A549 (cell line): ENCODE results near the gene CYP2A13. TPM values are rescaled to one million over a fixed set of nuclear protein-coding genes. Genes with fewer than 3 reads are reported as not detected.
A peak's percentile ranks its signal among the peaks of the same experiment; 100 is the strongest.
"Not testable (repeated sequence)": the region's sequence is repeated elsewhere in the genome, so short reads cannot be mapped to it uniquely, and the experiment has no call there.

Source experiments
- ATAC-seq, 2 experiments: fragments of 200-7000 bp in 1 of 2; fragments of >200 bp in 1 of 2; cut with Nextera tagmentation in 1 of 2; cut with Tn5 transposase in 1 of 2; 3 replicates each; pipeline versions ENCODE4 v1.8.0 to v1.9.1; 2018 to 2020; ENCODE audit warnings: mild to moderate bottlenecking in 1 of 2, moderate library complexity in 1 of 2
- CTCF ChIA-PET: fragments of 300-600 bp; sonication (Branson Sonifier 250); formaldehyde crosslinking; extraction: SDS; loops from one replicate; lab custom pipeline; 2021; ENCODE audit warnings: antibody characterized with exemption, inconsistent platforms; lab: Yijun Ruan, JAX
- POLR2A ChIA-PET: fragments of 350-600 bp; formaldehyde crosslinking; extraction: SDS; loops from one replicate; lab custom pipeline; 2021; ENCODE audit warnings: antibody characterized with exemption, inconsistent platforms; lab: Yijun Ruan, JAX
- DNase-seq, 2 experiments: peaks; one replicate each; pipeline versions ENCODE4 v3.0.0 to v3.0.0-alpha.2; 2011 to 2016; ENCODE audit warnings: low read depth in 1 of 2, low spot score in 1 of 2
- FAIRE-seq: peaks from 2 replicates; lab custom pipeline; 2011; peaks lifted over from hg19 to GRCh38; lab: Jason Lieb, UNC
- H3K27ac ChIP-seq, 2 experiments: fragments of >200 bp; sonication (Bioruptor Twin); formaldehyde crosslinking; 3 replicates each; pipeline ENCODE4 v1.5.1; 2016 to 2017
- H3K4me1 ChIP-seq: fragments of >200 bp; sonication (Bioruptor Twin); formaldehyde crosslinking; 3 replicates; pipeline ENCODE4 v1.6.1; 2016
- H3K4me2 ChIP-seq: fragments of >200 bp; sonication (Bioruptor Twin); formaldehyde crosslinking; 3 replicates; pipeline ENCODE4 v1.6.1; 2016
- H3K4me3 ChIP-seq: fragments of >200 bp; sonication (Bioruptor Twin); formaldehyde crosslinking; 3 replicates; pipeline ENCODE4 v1.5.1; 2016
- H3K9me3 ChIP-seq: fragments of >200 bp; sonication (Bioruptor Twin); formaldehyde crosslinking; 3 replicates; pipeline ENCODE4 v1.6.1; 2016
- CEBPB ChIP-seq, 2 experiments: fragments of >200 bp in 1 of 2; sonication (Bioruptor Twin) in 1 of 2; formaldehyde crosslinking in 1 of 2; IDR thresholded peaks; 2 replicates each; pipeline ENCODE4 v1.6.1; 2012 to 2016
- ESRRA ChIP-seq: fragments of 150-350 bp; IDR thresholded peaks from 2 replicates; pipeline ENCODE4 v1.6.1; 2014; ENCODE audit warnings: mild to moderate bottlenecking, low read length, borderline replicate concordance
- GATA3 ChIP-seq: IDR thresholded peaks from 2 replicates; pipeline ENCODE4 v1.6.1; 2012; ENCODE audit warnings: borderline replicate concordance
- HOXA7 ChIP-seq: fragments of 250-450 bp; sonication (Bioruptor Pico); IDR thresholded peaks from 2 replicates; pipeline ENCODE4 v1.5.0; 2020; ENCODE audit warnings: mild to moderate bottlenecking, moderate library complexity
- HOXB13 ChIP-seq: fragments of 250-450 bp; sonication (Bioruptor Pico); IDR thresholded peaks from 2 replicates; pipeline ENCODE4 v1.5.0; 2020; ENCODE audit warnings: low read depth, mild to moderate bottlenecking, moderate library complexity
- KDM1A ChIP-seq: fragments of 200-600 bp; sonication (generic); IDR thresholded peaks from 2 replicates; pipeline ENCODE4 v1.6.1; 2016; ENCODE audit warnings: low read depth, mild to moderate bottlenecking
- MAX ChIP-seq: IDR thresholded peaks from 2 replicates; pipeline ENCODE4 v1.6.1; 2012
- PHF8 ChIP-seq: fragments of 200-600 bp; sonication (generic); IDR thresholded peaks from 2 replicates; pipeline ENCODE4 v1.6.1; 2016; ENCODE audit warnings: low read depth, mild to moderate bottlenecking, antibody characterized with exemption, moderate library complexity, borderline replicate concordance
- POLR2AphosphoS2 ChIP-seq: conservative IDR thresholded peaks from 2 replicates; pipeline ENCODE4 v1.6.1; 2012; ENCODE audit warnings: low read length, improper control_type of control experiment, inconsistent platforms
- RNF2 ChIP-seq: fragments of 200-600 bp; sonication (generic); IDR thresholded peaks from 2 replicates; pipeline ENCODE4 v1.6.1; 2016; ENCODE audit warnings: low read depth, mild to moderate bottlenecking, antibody characterized with exemption, moderate library complexity, borderline replicate concordance
- TFCP2L1 ChIP-seq: fragments of 250-450 bp; sonication (Bioruptor Pico); IDR thresholded peaks from 2 replicates; pipeline ENCODE4 v1.5.0; 2021; ENCODE audit warnings: mild to moderate bottlenecking
- TP53 ChIP-seq: fragments of 250-450 bp; sonication (Bioruptor Pico); IDR thresholded peaks from 2 replicates; pipeline ENCODE4 v1.5.0; 2021; ENCODE audit warnings: mild to moderate bottlenecking, moderate library complexity
- ZFP36 ChIP-seq: fragments of 450-650 bp; IDR thresholded peaks from 2 replicates; pipeline ENCODE4 v1.6.1; 2014; ENCODE audit warnings: borderline replicate concordance; ENCODE audit not compliant: partially characterized antibody
- ZNF302 ChIP-seq: fragments of 250-450 bp; sonication (Bioruptor Pico); IDR thresholded peaks from 2 replicates; pipeline ENCODE4 v1.9.0; 2021; ENCODE audit warnings: inconsistent platforms, mild to moderate bottlenecking, moderate library complexity
- WGBS: methylation state at CpG from one replicate; pipeline ENCODE4 v1.1.6; 2017; ENCODE audit errors: missing lambda C conversion rate; 5-methylcytosine and 5-hydroxymethylcytosine counted together
- polyA plus RNA-seq, 4 experiments: library from polyadenylated mRNA; depleted of rRNA in 3 of 4; stranded (reverse); fragments of >200 nt; fragmentation: RNase III in 1 of 4; extraction: RNeasy Plus Mini Kit Qiagen cat#74134 plus additional on column Dnase treatment in 1 of 4; gene quantifications; 2 replicates in 3 of 4; 3 replicates in 1 of 4; pipeline ENCODE4 v1.2.3, GENCODE V29; 2011 to 2017

Gene CYP2A13
- polyA plus RNA-seq, 2 of the 4 experiments (the other 2 are of a cell fraction), result not detected

DNA sequence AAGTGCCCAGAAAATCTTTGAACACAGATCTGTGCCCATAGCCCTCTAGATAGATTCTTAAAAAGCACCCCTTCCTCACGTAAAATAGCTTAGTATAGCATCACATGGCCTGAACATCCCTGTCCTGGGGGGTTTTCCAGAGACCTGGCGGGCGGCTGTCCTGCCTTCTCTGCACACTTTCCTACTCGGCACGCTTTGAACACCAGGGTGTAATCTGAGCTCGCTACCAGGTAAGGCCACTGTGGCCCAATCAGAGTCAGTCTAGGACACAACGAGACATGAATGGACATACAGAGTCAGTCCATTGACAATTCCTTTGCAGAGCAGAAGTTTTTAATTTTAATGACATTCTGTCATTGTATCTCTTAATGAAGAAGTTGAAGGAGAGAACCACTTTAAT lies 8.1 kb downstream of the CYP2A13 start:
- no peak for FAIRE-seq
- ChIA-PET POLR2A (no interaction called here), CTCF (interaction anchor here (1.2 to 1.9 kb wide), 4 partner anchors 14 to 32 kb away, joined by 3 to 5 read pairs (median 4); no protein-coding TSS in a partner anchor)
- no peak overlapping the region for H3K4me2 ChIP-seq
- DNase-seq, result no peak
- H3K4me1 ChIP-seq, result no peaks in the 10 kb centered on the region
- no peak overlapping the region for H3K27ac ChIP-seq
- H3K4me3 ChIP-seq, result no peak overlapping the region
- peaks cover 41% of the 10 kb centered on the region for H3K9me3 ChIP-seq
- no peak for TF ChIP-seq ZNF302 (CRISPR knock-in tag)
- no peak for TF ChIP-seq KDM1A
- TF ChIP-seq TP53 (CRISPR knock-in tag), result no peak
- no peak for TF ChIP-seq PHF8
- no peak for TF ChIP-seq HOXA7
- TF ChIP-seq HOXB13 (CRISPR knock-in tag), result no peak
- ATAC-seq, result no peak
- 54% methylated on average over 7 of the region's 7 CpGs for WGBS

- Histone ChIP-seq H3K9me3 (peaks cover 49% of the 10 kb centered on the region), H3K27ac (no peak overlapping the region), H3K4me1 (no peaks in the 10 kb centered on the region), H3K4me2 (no peak overlapping the region), H3K4me3 (no peak overlapping the region)
- TF ChIP-seq ZFP36 (peak; percentile 87), GATA3 (no peak)
- DNase-seq, result no peak
- no peak for FAIRE-seq
- no peak for ATAC-seq
- ChIA-PET CTCF (interaction anchor here (0.5 to 1.2 kb wide), 6 partner anchors 13 to 1353 kb away, joined by 3 to 4 read pairs (median 3); no protein-coding TSS in a partner anchor), POLR2A (no interaction called here)
- 6% methylated on average over 2 of the region's 2 CpGs for WGBS
Measured at GRCh38 chr19:41097302-41097701, 9.1 kb downstream of the CYP2A13 start.

- no peaks in the 10 kb centered on the region for H3K4me1 ChIP-seq
- TF ChIP-seq HOXA7 (no peak), POLR2AphosphoS2 (no peak), MAX (no peak), ESRRA (no peak)
- H3K9me3 ChIP-seq, result peaks cover 53% of the 10 kb centered on the region
- POLR2A ChIA-PET, result interaction anchor here (0.6 kb wide), 1 partner anchor 164 kb away, joined by 5 read pairs; no protein-coding TSS in a partner anchor
- no peak for ATAC-seq
- CTCF ChIA-PET, result interaction anchor here (0.6 to 1.4 kb wide), 5 partner anchors 13 to 46 kb away, joined by 3 to 5 read pairs (median 4); no protein-coding TSS in a partner anchor
- H3K4me2 ChIP-seq, result no peak overlapping the region
- 12% methylated on average over 5 of the region's 5 CpGs for WGBS
- no peak for FAIRE-seq
- no peak for DNase-seq
- no peak overlapping the region for H3K27ac ChIP-seq
- no peak overlapping the region for H3K4me3 ChIP-seq
Measured at GRCh38 chr19:41098762-41099161, 10.5 kb downstream of the CYP2A13 start.

DNA sequence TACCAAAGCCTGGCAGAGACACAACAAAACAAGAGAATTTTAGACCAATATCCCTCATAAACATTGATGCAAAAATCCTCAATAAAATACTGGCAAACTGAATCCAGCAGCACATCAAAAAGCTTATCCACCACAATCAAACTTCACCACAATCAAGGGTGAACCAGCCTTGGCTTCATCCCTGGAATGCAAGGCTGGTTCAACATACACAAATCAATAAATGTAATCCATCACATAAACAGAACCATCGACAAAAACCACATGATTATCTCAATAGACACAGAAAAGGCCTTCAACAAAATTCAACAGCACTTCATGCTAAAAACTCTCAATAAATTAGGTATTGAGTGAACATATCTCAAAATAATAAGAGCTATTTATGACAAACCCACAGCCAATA lies 14.0 kb downstream of the CYP2A13 start:
- H3K4me2 ChIP-seq, FAIRE-seq, POLR2A ChIA-PET, CTCF ChIA-PET, H3K4me3 ChIP-seq, DNase-seq, H3K27ac ChIP-seq, ATAC-seq, H3K4me1 ChIP-seq: not testable (repeated sequence)
- WGBS, result 28% methylated on average over 1 of the region's 1 CpG
- H3K9me3 ChIP-seq, result peaks cover 45% of the 10 kb centered on the region

DNA sequence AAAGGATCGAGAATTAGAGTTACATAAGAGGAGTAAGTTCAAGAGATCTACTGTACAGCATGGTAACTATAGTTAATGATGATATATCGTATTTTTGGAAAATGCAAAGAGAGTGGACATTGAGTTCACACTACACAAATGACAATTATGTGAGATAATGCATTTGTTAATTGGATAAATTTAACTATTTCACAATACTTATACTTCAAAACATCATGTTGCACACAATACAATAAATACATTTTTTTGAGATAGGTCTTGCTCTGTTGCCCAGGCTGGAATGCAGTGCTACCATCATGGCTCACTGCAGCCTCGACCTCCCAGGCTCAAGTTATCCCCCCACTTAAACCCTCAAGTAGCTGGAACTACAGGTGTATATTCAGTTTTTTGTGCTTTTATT lies 17.9 kb downstream of the CYP2A13 start:
- DNase-seq (no peak), ATAC-seq (no peak), FAIRE-seq (peak; percentile 99)
- no peak overlapping the region for H3K4me2 ChIP-seq
- peaks cover 19% of the 10 kb centered on the region; the same call in 2 of the 3 replicates for H3K9me3 ChIP-seq
- CTCF ChIA-PET, result no interaction called here
- H3K27ac ChIP-seq, result no peak overlapping the region
- no peak overlapping the region for H3K4me3 ChIP-seq
- no peaks in the 10 kb centered on the region for H3K4me1 ChIP-seq
- POLR2A ChIA-PET, result no interaction called here
- TF ChIP-seq RNF2, result no peak
- no peak for TF ChIP-seq HOXA7
- TF ChIP-seq TFCP2L1, result no peak
- peak in 1 of 2 experiments; percentile 13; a peak in 1 of 4 replicates for TF ChIP-seq CEBPB (IDR thresholded peaks at IDR 0.05)
- 10% methylated on average over 3 of the region's 3 CpGs for WGBS
